Activated naive CD4-positive, alpha-beta T cell treated with Interleukin-2 at 50 U/mL for 16 hours (primary cell): ENCODE data around the gene TTBK2.
"Not testable (repeated sequence)": the region's sequence is repeated elsewhere in the genome, so short reads cannot be mapped to it uniquely, and the experiment has no call there.

Experiments used
- DNase-seq: peaks from one replicate; pipeline ENCODE4 v3.0.0-alpha.2; 2020

Gene TTBK2

GRCh38 chr15:42920519-42921341 lies at the start of gene TTBK2:
TSS of gene TTBK2 (minus strand) at chr15:42920778. CDS start at chr15:42878617, 42,161 bp downstream.
- DNase-seq: peak; percentile 98

GRCh38 chr15:42964476-42964875 lies 43.9 kb upstream of the TTBK2 start:
- DNase-seq: no peak

DNA sequence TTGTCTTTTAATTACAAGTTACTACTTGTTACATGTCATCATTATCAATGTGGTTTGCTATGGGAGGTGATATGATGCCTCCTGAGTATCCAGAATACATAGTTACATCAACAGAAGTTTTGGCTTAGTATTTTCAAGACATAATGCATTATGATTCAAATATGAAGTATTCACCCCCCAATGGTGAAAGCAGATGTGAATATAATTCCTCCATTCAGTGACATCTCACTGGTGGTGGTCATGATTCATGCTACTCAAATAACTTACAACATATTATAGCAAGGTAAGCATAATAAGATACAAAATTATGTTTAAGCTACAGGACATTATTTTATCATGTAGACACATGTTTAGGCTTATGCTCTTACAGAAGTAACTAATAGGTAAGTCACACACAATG lies 34.9 kb upstream of the TTBK2 start:
- no peak for DNase-seq

DNA sequence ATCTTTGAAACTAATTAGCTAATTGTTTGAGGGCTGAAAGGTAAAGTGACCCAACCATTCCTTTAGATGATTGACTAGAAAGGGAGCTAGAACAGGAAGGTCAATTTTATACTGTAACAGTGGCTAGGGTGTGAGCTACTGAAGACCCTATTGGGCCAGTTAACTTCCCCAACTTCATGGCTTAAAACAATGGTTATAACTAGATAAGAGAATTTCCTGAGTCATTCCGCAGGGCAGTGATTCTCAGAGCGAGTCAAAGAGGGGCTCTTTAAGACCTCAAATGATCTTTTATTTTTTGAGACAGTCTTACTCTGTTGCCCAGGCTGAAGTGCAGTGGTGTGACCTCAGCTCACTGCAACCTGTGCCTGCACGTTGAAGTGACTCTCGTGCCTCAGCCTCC lies 33.7 kb upstream of the TTBK2 start:
- DNase-seq: no peak

GRCh38 chr15:42948898-42949297 lies 28.3 kb upstream of the TTBK2 start:
- DNase-seq: not testable (repeated sequence)

DNA sequence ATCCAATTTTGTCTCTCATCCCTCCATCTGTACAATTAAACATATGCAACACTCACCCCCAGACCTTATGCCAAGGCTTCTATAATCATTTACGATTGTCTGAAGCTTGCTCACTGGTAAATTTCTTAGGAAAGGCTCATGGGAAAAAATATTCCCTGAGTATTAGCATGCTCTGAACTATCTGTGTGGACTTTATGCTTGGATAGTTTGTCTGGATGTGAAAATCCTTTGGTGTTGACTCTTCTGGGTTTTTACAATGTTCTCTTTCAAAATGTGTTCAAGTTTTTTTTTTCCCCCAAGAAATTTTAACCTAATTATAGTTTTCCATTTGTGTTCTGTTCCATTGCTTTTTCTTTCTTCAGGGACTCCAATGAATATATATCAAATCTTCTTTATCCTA lies 19.9 kb upstream of the TTBK2 start:
- DNase-seq: no peak

DNA sequence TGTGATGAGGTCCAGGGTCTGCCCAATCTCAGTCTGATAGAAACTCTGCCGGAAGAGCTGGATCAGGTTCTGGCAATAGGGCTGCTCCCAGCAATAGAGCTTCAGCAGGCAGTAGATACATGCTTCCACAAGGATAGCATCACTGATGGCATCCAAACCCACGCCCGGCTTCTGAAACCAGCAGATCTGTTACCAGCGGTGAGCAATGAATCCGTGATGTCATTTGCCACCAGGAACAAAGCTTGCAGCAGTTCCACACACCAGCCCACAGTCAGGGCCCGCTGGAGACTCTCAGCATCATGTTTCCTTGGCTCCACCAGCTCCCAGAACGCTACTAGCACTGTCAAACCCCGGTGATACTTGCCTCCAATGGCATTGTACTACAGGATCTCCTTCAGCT lies 19.3 kb upstream of the TTBK2 start:
- no peak for DNase-seq

DNA sequence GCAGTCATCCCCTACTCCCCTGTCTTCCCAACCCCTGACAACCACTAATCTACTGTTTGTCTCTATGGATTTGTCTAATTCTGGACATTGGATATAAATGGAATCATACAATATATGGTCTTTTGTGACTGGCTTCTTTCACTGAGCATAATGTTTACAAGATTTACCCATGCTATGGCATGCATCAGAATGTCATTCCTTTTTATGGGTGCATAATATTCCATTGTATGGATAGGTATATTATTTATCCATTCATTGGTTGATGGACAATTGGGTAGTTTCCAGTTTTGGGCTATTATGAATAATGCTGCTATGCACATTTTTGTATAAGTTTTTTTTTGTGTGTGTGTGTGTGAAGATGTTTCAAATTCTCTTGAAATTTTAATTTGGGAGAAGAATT lies 16.6 kb upstream of the TTBK2 start:
- DNase-seq: no peak

DNA sequence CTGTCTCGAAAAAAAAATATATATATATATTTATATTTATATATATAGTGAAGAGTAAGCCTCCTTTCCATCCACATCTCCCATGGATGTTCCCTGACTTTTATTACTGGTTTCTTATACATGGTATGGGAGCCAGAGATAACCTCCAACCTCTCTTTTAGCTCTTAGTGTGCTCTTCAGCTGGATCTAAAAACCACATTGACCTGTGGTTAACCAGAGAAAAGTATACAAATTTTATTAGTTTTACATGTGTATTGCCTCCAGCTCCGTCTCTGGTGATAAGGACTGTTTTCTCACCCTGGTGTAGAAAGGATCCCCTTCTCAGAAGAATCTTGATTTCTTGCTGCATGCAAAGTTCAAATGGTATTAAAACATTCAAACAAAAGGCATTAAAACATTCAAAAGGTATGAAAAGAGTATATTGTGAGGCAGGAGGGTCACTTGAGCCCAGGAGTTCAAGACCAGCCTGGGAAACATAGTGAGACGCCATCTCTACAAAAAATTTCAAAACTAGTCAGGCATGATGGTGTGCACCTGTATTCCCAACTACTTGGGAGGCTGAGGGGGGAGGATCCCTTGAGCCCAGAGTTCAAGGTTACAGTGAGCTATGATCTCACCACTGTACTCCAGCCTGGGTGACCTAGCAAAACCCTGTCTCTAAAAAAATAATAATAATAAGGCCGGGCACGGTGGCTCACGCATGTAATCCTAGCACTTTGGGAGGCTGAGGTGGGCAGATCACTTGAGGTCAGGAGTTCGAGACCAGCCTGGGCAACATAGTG lies 13.5 kb upstream of the TTBK2 start:
- no peak for DNase-seq

DNA sequence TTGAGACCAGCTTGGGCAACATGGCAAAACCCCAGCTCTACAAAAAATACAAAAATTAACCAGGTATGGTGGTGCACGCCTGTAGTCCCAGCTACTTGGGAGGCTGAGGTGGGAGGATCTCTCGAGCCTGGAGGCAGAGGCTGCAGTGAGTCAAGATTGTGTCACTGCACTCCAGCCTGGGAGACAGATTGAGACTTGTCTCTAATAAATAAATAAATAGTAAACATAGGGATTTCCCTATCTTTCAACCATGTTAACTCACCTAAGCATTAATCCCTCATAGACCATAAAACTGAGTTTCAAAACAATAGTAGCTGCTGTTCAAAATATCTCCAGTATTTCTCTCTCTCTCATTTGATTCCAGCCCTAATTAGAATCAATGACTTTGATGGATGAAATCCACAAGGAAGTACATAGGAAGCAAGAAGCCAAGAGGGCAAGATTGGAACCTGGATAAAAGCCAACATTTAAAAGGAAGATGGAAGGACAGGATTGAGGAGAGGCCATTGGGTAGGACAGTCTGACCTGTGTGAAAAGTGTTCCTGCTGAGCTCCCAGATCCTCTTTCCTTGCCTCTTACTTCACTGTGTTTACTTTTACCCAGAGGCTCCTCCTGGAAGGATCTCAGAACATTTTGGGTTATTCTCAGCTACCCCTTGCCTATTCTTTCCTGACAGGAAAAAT lies 12.4 kb upstream of the TTBK2 start:
- no peak for DNase-seq

DNA sequence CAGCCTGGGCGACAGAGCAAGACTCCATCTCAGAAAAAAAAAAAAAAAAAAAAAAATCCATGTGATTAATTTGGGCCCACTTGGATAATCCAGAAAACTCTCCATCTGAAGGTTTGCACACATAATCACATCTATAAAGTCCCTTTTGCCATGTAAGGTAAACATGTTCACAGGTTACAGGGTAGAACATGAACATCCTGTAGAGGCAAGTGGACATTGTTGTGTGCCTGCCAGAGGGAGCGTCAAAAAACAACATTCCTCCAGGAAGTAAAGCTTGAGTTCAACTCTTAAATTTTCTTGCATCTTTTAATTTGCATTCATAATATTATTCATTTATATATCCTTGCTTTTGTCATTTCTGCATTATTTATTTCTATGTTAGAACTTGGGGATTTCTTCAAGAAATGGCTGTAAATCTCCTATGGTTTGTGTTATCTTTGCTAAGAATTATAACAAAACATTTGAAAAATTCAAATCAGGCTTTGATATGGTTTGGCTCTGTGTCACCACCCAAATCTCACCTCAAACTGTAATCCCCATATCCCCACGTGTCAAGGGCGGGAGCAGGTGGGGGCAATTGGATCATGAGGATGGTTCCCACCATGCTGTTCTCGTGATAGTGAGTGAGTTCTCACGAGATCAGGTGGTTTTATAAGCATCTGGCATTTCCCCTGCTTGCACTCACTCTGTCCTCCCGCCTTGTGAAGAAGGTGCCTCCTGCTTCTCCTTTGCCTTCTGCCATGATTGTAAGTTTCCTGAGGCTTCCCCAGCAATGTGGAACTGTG lies 11.3 kb upstream of the TTBK2 start:
- no peak for DNase-seq

- no peak for DNase-seq
These were observed 8.8 kb upstream of the TTBK2 start for GRCh38 chr15:42929306-42929848.

- DNase-seq: peak; percentile 44
These were observed 759 bp upstream of the TTBK2 start for GRCh38 chr15:42921342-42921731.

DNA sequence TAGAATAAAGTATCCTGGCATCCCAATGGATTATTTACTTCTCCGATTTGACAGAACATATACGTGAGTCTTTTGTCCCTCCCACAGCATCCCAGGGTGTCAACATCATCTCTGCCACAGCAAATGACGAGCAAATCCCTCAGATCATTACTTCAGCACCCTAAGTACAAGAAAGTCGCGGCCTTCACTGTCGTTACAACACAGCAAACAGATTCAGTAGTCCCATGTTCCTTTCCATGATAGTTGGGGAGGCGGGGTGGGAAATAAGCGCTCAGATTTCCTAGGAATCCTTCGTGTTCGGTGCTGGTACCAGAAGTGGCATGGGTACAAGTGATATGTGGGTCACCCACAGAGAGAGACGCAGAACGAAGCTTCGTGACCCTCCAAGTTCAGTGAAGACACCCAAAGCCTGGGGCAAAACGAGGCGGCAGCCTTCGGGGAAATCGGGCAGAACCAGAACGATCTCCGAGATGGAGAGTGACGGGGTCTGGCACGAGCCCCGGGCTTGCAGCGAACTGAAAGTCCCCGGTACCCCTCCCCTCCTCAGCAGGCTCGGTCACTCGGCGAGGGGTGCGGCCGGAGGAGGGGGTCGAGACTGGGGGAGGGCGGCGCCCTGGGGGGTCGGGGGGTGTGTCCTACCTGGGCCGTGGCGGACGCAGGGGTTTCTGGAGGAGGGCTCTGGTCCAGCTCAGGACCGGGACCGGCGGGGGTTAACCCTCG lies 619 bp downstream of the TTBK2 start:
- peak; percentile 39 for DNase-seq

- no peak for DNase-seq
These were observed 1.3 kb downstream of the TTBK2 start for GRCh38 chr15:42919308-42919707.

DNA sequence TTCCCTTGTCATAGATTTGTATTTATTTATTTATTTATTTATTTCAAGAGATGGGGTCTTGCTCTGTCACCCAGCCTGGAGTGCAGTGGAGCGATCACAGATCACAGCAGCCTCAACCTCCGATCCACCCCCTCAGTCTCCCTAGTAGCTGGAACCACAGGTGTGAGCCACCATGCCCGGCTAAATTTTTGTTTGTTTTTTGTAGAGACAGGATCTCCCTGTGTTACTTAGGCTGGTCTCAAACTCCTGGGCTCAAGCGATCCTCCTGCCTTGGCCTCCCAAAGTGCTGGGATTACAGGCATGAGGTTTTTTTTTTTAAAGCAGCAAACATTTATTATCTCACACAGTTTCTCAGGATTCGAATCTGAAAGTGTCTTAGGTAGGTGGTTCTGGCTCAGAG lies 2.5 kb downstream of the TTBK2 start:
- no peak for DNase-seq

GRCh38 chr15:42915654-42916315 lies 4.8 kb downstream of the TTBK2 start:
- no peak for DNase-seq

- no peak for DNase-seq
These were observed 5.7 kb downstream of the TTBK2 start for GRCh38 chr15:42914728-42915497.

DNA sequence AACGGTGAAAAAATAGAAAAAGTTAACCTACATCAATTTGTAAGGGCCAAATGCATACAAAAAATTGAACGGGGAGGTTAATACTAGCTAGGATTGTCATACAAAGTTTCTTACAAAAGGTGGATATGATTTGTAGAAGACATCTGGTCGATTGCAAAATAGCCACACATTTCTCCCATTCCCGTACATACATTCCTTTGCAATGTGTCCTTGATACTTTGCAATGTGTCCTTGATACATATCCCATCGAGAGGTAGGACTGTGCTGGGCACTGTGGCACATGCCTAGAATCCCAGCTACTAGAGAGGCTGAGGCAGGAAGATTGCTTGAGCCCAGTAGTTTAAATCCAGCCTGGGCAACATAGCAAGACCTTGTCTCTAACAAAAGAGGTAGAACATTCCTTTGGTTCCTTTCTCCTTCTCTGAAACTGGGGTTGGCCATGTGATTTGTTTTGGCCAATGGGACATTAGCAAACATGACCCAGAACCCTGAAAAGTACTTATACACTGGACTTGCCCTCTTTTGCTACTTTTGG lies 9.5 kb downstream of the TTBK2 start:
- no peak for DNase-seq

GRCh38 chr15:42908538-42908937 lies 12.0 kb downstream of the TTBK2 start:
- no peak for DNase-seq
